ENCODE data around the gene ECT2L.
"Not testable (repeated sequence)": the region's sequence is repeated elsewhere in the genome, so short reads cannot be mapped to it uniquely, and the experiment has no call there.

ECT2L gene

DNA sequence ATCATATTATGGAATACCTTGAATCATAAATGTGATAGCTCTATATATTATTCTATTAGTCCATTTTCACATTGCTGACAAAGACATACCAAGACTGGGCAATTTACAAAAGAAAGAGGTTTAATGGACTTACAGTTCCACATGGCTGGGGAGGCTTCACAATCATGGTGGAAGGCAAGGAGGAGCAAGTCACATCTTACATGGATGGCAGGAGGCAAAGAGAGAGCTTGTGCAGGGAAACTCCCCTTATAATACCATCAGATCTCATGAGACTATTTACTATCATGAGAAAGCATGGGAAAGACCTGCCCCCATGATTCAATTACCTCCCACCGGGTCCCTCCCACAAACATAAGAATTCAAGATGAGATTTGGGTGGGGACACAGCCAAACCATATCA lies 141.0 kb downstream of the ECT2L start:
- not testable (repeated sequence) for DNase-seq (ENCODE audit: low spot score)

DNA sequence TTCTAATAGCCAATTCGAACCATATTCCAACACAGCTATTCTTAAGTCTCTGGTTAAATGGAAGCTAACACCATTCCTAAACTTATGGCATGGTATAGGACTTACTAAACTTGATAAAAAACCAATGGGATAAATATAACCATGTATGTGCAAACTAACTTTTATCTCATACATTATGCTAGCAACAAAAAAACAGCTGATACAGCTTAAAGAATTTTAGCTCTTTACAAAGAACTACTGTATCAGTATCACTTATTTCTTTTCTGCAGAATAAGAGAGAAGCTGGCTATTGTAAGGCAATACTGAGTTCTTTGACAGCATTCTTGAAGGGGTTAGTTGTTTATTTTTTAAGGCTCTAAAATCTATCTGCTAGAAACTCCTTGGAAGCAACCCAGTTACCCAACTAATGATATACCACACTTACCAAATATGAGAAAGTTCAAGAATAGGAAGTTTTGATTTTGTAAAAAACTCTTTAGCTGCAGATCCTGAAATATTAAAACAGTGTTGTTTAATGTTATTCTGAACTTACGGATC lies 147.3 kb downstream of the ECT2L start:
- no peak for DNase-seq (ENCODE audit: low spot score)

DNA sequence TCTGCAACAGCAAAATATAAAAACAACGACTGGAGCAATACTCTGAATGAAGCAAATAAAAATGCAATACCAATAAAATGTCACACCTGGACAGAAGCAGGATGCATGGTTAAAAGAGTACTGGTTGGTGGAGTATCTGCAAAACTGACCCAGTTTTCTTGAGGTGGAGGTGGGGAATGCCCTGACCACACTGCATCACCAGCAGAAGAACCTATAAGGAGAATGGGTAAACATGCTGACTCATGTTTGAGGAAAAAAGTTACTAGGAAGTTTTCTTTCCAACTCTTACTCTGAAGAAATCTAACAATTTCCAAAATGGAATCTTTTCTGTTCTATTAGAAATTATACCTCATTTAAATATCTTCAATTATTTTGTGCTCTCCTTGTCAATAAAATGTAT lies 148.5 kb downstream of the ECT2L start:
- DNase-seq (ENCODE audit: low spot score): peak; percentile 30

DNA sequence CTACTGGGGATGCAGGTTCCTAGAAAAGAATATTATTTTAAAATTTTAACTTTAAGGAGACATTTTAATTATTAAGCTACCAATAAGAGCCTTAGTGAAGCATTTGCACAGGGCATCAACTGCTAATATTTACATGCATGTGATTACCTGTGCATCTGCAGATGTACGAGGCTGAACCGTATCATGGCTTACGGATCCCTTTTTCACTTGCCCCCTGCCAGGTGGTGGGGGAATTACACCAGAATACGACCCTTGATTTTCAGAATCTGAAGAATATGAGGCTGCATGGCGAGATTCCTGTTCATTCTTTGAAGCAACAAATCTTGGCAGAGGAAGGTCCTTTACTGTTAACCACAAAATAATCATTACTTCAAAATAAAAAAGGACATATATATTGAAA lies 149.5 kb downstream of the ECT2L start:
- DNase-seq (ENCODE audit: low spot score): no peak

DNA sequence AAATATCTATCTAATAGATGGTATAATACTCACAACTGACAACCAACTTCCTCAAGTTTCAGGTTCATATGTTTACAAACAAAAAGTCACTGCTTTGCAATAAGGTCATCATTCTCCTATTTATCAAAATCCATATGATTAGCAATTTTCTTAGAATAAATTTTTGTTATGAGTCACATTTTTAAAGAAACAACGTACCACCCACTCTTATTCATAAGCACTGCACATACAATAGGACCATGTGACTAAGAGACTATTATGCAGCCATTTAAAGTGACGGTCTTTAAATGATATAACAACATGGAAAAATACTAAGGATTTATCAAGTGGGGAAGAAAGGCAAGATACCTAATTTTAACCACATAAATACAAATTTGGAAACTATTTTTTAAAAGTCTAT lies 152.1 kb downstream of the ECT2L start:
- DNase-seq (ENCODE audit: low spot score): no peak

DNA sequence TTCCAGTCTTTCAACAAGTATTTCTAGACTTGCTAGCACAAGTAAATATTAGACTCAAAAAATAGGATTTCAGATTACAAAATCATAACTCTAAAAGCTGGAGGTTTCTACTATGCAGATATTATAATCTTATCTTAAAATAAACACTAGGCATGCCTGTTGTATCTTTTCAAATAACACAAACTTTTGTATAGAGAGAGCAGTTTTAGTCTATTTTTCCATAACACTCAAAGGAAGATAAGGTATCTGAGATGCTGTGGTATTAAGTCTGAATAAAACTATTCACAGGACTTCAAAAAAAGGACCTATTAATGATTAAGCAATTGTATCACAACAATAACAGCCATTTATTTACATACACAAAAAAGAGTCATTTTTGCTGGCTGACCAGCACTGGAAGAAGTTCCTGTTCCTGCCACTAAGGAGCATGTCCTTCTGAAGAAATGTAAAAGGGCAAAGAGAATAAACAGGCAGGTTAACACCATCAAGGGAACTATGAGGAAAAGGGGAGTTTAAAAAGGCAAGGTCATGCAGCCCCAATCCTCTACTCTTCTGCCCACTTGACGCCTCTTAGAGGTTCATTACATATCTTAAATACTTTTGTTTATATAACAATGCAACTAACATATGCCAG lies 152.8 kb downstream of the ECT2L start:
- DNase-seq (ENCODE audit: low spot score): no peak

DNA sequence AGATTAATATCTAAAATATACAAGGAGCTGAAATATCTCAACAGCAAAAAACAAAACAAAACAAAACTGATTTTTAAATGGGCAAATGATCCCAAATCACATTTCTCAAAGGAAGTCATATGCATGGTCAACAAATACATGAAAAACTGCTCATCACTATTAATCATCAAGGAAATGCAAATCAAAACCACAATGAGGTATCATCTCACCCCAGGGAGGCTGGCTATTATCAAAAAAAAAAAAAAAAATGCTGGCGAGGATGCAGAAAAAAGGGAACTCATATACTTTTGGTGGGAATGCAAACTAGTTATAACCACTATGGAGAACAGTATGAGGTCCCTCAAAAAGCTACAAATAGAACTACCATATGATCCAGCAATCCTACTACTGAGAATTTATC lies 157.6 kb downstream of the ECT2L start:
- DNase-seq (ENCODE audit: low spot score): no peak

All from CD4-positive, alpha-beta T cell treated with Interleukin-15 for 4 hours (primary cell).